CD1c-positive myeloid dendritic cell (primary cell): ENCODE measurements around the gene ZNF253.
"Not testable (repeated sequence)": the region's sequence is repeated elsewhere in the genome, so short reads cannot be mapped to it uniquely, and the experiment has no call there.

Source experiments
- DNase-seq: peaks from one replicate; pipeline ENCODE4 v3.0.0-alpha.2; 2016; ENCODE audit errors: extremely low spot score

ZNF253 gene

DNA sequence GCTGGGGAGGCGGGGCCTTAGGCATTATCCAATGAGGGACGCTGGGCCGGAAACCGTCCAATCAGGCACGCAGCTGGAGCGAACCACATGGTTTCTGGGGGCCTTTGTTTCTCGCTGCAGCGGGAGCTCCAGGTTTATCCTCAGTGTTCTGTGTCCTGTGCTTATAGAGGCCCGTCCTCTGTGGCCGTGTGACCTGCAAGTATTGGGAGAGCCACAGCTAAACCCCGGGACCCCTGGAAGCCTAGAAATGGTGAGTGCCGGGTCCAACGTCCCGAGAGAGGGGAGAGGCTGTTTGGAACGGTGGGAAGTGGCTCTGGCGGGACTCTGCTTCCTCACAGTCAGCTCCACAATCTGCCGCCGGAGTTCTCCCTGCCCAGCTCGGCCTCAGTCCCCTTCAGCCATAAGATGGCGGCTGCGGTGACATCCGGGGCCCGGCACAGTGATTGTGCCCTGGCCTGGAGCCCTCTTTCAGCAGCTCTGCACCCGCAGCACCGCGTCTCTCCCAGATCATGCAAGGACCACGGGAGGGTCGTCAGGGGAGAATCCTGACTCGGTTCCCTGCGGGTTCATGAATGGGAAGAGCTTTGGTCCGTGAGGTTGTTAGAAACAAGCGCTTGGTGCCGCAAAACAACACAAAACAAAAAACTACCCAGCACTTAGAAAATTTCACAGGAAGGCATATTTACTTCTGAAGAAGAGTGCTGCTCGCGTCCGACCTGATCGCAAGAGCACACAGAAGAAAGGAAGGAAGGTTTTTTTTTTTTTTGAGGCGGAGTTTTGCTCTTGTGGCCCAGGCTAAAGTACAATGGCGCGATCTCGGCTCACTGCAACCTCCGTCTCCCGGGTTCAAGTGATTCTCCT is at the start of gene ZNF253:
TSS of gene ZNF253 (plus strand) at position 133 of the 861 bp plus-strand sequence. CDS start at position 248, 115 bp downstream.
- DNase-seq, result peak; percentile 95

DNA sequence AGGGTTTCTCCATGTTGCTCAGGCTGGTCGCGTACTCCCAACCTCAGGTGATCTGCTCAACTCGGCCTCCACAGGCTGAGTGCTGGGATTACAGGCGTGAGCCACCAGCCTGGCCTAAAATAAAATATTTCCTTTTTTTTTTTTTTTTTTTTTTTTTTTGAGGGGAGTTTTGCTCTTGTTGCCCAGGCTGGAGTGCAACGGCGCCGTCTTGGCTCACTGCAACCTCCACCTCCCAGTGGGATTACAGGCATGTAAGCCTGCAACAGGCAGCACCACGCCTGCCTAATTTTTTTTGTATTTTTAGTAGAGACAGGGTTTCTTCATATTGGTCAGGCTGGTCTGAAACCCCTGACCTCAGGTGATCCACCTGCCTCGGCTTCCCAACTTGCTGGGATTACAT is 49.0 kb upstream of the ZNF253 start:
- no peak for DNase-seq

DNA sequence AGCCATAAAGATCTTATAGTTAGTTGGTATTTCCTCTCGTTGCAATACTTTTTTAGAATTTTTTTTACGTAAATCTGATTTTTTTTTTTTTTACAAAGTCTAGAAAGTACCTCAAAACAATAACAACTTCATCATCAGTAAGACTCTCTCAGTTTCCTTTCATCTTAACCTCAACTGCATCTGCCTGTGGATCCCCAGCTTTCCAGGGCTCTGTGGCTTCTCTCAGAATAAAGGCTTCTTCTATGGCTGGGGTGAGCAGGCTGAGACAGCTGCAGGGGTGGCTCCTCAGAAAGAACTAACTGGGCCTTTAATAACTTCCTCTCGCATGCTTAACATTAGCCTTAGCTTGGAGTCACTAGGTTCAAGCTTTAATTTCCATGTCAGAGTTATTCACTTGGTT is 48.3 kb upstream of the ZNF253 start:
- no peak for DNase-seq

DNA sequence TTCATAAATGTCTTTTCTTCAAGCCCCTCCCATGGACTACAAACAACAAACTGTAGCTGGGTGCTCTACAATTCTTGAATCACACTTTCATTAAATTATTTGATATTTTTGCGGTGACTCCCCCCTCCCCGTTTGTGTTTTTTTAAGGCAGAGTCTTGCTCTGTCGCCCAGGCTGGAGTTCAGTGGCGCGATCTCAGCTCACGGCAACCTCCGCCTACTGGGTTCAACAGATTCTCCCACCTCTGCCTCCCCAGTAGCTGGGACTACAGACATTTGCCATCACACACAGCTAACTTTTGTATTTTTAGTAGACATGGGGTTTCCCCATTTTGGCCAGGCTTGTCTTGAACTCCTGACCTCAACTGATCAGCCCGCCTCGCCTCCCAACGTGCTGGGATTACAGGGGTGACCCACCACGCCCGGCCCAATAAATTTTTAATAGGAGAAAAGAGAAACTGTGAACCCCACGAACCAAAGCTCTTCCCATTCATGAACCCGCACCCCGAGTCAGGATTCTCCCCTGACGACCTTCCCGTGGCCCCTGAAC is 44.8 kb upstream of the ZNF253 start:
- DNase-seq, result peak; percentile 3

DNA sequence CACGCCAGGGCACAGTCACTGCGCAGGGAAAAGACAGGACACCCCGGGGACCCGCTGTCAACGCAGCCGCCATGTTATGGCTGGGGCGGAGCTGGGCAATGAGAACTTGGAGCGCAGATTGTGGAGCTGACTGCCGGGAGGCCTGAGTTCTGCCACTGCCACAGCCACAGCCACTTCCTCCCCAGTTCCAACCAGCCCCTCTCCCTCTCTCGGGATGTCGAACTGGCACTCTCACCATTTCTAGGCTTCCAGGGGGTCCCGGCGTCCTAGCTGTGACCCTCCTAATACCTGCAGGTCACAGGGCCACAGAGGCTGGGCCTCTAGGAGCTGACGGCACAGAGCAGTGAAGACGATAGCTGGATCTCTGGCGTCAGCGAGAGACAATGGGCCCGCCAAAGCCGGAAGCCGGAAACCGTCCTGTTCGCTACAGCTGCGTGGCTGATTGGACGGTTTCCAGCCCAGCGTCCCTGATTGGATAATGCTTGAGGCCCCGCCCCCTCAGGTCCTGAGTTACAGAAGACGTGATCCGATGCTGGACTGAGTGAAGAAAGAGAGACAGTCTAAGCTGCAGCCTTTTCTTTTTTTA is 44.2 kb upstream of the ZNF253 start, which contains the start of gene ZNF506:
TSS of gene ZNF506 (minus strand) at position 385 of the 586 bp plus-strand sequence. CDS start at position 238, 147 bp downstream.
- DNase-seq, result peak; percentile 98

DNA sequence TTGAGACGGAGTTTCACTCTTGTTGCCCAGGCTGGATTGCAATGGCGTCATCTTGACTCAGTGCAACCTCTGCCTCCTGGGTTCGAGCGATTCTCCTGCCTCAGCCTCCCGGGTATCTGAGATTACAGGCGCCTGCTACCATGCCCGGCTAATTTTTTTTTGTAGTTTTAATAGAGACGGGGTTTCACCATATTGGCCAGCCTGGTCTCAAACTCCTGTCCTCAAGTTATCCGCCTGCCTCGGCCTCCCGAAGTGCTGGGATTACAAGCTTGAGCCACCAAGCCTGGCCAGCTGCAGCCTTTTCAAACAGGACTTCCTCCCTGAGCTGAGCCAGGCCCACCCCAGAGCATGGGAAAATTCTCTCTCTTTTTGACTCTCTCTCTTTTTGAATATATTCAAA is 43.7 kb upstream of the ZNF253 start:
- DNase-seq, result not testable (repeated sequence)

DNA sequence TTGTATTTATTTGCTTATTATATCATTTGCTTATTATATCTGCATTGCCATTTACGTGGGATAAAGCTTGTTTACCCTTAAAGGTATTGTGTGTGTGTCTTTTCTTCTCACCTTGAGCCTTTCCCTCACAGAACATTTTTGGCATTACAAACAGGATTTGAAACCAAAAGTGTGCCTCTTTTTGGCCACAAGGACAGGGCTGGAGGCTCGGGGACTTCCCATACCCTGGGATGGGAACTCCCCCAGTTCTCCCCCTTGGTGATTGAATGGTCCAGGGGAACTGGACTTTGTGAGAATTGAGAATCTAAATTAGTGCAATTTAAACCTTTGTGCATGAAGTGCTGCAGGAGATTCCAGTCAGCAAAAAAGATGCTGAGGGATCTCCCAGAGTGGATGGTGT is 41.8 kb upstream of the ZNF253 start:
- DNase-seq, result no peak

DNA sequence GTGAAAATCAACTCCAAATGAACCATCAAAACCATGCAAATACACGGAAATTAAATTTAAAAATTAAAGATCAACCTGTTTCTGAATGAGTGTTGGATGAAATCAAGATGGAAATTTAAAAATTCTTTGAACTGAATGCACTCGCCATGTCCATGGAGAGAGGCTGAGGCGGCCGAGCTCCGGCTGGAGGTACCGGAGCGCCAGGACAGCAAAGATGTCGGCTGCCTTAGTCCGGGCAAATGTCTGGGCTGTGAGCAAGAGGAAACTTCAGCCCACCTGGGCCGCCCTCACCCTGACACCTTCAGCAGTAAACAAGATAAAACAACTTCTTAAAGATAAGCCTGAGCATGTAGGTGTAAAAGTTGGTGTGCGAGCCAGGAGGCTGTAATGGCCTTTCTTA is 38.8 kb upstream of the ZNF253 start:
- DNase-seq, result no peak

DNA sequence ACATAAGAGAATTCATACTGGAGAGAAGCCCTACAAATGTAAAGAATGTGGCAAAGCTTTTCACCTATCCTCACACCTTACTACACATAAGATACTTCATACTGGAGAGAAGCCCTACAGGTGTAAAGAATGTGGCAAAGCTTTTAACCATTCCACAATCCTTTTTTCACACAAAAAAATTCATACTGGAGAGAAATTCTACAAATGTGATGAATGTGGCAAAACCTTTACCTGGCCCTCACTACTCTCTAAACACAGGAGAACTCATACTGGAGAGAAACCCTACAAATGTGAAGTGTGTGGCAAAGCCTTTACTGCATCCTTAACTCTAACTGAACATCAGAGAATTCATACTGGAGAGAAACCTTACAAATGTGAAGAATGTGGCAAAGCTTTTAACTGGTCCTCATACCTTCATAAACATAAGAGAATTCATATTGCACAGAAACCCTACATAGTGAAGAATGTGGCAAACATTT is 30.1 kb upstream of the ZNF253 start:
- no peak for DNase-seq

DNA sequence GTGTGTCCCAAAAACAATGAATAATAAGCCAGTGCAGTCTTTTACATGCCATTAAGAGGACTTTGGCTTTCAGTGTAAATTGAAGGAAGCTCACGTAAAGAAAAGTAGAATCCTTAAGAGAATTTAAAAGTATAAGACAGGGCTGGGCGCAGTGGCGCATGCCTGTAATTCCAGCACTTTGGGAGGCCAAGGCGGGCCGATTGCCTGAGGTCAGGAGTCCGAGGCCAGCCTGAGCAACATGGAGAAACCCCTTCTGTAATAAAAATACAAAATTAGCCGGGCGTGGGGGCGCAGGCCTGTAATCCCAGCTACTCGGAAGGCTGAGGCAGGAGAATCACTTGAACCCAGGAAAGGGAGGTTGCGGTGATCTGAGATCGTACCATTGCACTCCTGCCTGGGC is 17.9 kb upstream of the ZNF253 start:
- DNase-seq, result no peak

DNA sequence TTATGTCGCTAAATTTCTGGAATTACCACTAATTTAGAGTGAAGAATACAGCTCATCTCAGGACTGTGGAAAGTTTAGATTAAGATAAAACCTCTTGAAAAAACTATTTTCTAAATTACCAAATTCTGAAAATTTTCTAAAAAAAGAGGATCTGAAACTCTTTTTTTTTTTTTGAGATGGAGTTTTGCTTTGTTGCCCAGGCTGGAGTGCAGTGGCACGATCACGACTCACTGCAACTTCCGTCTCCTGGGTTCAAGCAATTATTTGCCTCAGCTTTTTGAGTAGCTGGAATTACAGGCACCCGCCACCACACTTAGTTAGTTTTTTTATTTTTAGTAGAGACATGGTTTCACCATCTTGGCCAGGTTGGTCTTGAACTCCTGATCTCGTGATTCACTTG is 16.6 kb upstream of the ZNF253 start:
- DNase-seq, result no peak

DNA sequence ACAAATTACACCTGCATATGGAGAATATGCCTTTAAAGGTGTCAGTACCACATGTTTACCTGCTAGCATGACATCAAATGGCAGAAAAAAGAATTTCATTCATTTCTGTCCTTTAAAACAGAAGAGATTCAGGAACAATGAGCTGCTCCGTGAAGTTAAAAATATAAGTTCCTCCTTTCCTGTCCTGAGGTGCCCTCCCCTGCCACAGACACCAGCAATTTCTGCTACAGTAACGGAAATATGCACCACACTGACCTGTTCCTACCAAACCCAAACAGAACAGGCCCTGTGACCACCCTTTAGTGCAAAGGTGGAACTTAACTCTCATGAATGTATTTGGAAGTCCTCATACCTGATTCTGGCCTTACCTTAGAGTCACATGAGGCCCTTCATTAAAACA is 13.9 kb upstream of the ZNF253 start:
- DNase-seq, result not testable (repeated sequence)

DNA sequence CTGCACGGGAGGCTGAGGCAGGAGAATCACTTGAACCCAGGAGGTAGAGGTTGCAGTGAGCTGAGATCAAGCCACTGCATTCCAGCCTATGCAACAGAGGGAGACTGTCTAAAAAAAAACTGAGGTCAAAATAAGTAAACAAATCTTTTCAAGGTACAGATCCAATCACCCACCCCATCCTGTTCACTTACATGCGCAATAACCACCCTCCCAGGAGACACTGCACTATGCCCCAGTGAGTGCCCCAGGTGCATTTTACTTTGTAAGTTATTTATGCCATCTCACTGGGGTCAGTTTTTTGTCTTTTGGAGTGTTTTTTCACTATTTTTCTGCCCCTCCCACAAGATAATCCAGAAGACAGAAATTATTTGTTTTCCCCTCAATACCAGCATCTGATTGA is 6.9 kb upstream of the ZNF253 start:
- no peak for DNase-seq

DNA sequence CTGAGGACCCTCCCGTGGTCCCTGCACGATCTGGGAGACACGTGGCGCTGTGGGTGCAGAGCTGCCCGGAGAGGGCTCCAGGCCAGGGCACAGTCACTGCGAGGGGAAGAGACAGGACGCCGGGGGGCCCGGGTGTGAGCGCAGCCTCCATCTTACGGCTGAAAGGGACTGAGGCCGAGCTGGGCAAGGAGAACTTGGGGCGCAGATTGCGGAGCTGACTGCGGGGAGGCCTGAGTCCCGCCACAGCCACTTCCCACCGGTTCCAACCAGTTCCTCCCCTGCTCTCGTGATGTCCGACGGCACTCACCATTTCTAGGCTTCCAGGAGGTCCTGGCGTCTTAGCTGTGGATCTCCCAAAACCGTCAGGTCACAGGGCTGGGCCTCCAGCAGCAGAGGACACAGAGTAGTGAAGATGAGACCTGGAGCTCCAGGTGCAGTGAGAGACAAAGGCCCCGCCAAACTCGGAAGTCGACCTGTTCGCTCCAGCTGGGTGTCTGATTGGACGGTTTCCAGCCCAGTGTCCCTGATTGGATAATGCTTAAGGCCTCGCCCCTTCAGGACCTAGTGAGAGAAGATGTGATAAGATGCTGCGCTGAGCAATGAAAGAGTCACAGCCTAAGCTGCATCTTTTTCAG is 4.8 kb upstream of the ZNF253 start:
- peak; percentile 16 for DNase-seq

DNA sequence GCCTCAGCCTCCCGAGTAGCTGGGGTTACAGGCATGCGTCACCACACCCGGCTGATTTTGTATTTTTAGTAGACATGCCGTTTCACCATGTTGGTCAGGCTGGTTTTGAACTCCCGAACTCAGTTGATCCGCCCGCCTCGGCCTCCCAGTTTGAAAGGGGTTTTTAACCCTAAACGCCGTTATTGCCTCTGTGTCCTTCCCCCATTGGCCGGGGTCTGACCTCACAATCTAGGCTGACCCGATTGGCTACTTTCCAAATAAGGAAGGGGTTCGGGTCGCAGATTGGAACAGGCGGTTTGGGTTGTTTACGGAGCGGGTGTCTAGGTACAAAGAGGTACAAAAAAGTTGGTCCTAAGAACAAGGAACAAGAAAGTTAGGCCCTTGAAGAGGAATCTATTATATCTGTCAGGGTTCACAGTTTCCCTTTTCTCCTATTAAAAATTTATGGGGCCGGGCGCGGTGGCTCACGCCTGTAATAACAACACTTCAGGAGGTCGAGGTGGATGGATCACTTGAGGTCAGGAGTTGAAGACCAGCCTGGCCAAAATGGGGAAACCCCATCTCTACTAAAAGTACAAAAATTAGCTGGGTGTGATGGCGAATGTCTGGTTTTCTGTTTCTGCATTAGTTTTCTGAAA is 1.0 kb downstream of the ZNF253 start:
- peak; percentile 15 for DNase-seq

DNA sequence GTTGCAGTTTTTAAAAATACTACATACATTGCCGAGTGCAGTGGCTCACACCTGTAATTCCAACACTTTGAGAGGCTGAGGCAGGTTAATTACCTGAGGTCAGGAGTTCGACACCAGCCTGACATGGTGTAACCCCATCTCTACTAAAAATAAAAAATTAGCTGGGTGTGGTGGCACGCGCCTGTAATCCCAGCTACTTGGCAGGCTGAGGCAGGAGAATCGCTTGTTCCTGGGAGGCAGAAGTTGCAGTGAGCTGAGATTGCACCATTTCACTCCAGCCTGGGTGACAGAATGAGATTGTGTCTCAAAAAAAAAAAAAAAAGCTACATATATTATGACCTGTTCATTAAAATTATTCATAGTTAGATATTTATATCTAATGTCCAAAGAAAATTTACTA is 4.4 kb downstream of the ZNF253 start:
- not testable (repeated sequence) for DNase-seq

DNA sequence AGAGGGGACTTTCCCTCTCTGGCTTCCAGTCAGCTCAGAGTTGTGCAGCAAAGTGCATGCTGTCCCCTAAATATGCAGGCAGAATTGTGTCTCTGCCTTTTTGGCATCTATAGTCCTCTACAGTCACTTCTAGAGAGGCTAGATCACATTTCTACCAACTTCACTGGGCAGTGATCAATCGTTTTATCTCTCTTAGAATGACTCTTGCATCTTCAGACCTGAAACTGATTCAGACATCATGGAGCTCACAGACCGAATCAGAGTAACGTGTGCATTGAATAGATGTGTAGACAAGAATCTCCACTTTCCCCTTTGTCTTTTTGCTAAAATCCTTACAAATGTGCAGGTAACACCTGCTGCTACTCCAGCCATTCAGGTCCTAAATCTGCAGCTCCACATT is 6.2 kb downstream of the ZNF253 start:
- no peak for DNase-seq

DNA sequence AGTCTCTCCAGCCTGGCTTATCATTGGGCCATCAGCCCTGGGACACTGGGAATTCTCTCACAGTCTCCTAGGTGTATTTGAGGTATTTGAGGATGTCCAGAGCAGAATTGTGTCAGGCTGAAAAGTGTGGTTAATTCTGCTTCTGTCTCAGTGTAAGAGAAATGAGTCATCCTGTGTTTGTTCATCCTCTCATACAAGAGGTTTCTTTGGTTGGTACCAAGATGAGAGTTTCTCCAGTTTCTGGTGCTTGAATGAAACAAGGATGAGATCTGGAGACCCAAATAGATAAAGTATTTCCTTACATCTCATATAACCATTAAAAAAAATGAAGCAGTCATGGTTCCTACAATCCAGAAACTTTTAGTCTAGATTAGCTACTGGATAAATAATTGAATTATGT is 7.7 kb downstream of the ZNF253 start:
- no peak for DNase-seq

DNA sequence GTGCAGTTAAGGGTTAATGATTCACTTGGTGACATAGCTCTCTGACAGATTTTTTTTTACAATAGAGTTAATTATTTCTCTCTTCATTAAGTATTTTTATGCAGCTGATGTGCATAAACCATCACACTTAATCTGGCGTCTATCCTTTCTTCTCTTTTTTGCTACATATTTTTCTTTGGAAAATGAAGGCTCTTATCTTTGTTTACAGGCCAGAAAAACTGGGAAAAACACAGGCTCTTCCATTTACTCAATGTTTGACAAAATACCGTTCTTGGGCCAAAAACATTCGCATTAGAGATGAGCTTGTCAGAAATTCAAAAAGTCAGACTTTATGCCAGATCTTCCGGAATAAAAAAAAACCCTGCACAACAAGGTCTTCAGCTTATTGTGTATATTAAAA is 12.0 kb downstream of the ZNF253 start:
- no peak for DNase-seq

DNA sequence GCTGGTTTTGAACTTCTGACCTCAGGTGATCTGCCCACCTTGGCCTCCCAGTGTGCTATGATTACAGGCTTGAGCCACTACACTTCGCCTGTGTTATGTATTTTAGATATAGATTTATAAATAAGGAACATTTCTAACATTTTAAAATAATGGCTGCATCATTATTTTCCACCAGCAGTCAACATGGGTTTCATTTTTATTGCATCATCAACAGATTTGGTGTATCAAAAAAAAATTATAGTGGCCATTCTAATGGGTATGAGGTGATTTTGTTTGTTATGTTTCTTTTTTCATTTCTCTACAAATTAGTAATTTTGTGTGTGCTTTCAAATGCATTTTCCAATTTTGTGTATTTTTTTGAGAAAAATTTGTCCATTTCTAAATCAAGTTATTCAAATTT is 18.9 kb downstream of the ZNF253 start:
- DNase-seq, result no peak

DNA sequence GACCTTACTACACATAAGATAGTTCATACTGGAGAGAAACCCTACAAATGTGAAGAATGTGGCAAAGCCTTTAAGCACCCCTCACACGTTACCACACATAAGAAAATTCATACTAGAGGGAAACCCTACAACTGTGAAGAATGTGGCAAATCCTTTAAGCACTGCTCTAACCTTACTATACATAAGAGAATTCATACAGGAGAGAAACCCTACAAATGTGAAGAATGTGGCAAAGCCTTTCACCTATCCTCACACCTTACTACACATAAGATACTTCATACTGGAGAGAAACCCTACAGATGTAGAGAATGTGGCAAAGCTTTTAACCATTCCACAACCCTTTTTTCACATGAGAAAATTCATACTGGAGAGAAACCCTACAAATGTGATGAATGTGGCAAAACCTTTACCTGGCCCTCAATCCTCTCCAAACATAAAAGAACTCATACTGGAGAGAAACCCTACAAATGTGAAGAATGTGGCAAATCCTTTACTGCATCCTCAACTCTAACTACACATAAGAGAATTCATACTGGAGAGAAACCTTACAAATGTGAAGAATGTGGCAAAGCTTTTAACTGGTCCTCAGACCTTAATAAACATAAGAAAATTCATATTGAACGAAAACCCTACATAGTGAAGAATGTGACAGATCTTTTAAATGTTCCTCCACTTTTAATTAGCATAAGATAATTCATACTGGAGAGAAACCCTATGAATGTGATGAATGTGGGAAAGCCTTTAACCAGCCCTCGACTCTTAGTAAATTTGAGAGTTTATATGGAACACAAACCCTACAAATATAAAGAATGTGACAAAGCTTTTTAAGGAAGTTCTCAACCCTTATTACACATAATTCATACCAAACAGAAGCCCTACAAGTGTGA is 26.6 kb downstream of the ZNF253 start:
- DNase-seq, result not testable (repeated sequence)
